HG02943 (cell line): Measurements from ENCODE around the gene MAP3K6.
"Not testable (repeated sequence)": the region's sequence is repeated elsewhere in the genome, so short reads cannot be mapped to it uniquely, and the experiment has no call there.

Experiments used
- ATAC-seq: cut with Tn5 transposase; IDR thresholded peaks from one replicate; pipeline ENCODE4 v1.9.1; 2021; ENCODE audit warnings: mild to moderate bottlenecking, low read depth, moderate library complexity; ENCODE audit not compliant: unreplicated experiment

MAP3K6 gene

GRCh38 chr1:27397110-27397509, 30.3 kb upstream of the MAP3K6 start:
- ATAC-seq, result no peak

- no peak for ATAC-seq
Observed at GRCh38 chr1:27395441-27396195, 28.9 kb upstream of the MAP3K6 start.

GRCh38 chr1:27394925-27395324, 28.2 kb upstream of the MAP3K6 start:
- ATAC-seq, result no peak

- ATAC-seq, result no peak
Observed at GRCh38 chr1:27394282-27394658, 27.5 kb upstream of the MAP3K6 start.

GRCh38 chr1:27393641-27394281, 27.0 kb upstream of the MAP3K6 start:
- ATAC-seq, result no peak

GRCh38 chr1:27392778-27393635, 26.2 kb upstream of the MAP3K6 start:
- ATAC-seq, result no peak

- ATAC-seq, result no peak
Observed at GRCh38 chr1:27392096-27392777, 25.5 kb upstream of the MAP3K6 start, which contains the start of gene GPR3. GPR3 (plus strand) TSS chr1:27392622; CDS start chr1:27393799, 1,177 bp downstream.

- ATAC-seq, result no peak
Observed at GRCh38 chr1:27391511-27392095, 24.8 kb upstream of the MAP3K6 start.

GRCh38 chr1:27388337-27389005, 21.7 kb upstream of the MAP3K6 start:
- no peak for ATAC-seq

GRCh38 chr1:27384797-27385196, 18.0 kb upstream of the MAP3K6 start:
- ATAC-seq, result not testable (repeated sequence)

GRCh38 chr1:27383661-27384060, 16.9 kb upstream of the MAP3K6 start:
- no peak for ATAC-seq

- ATAC-seq, result no peak
Observed at GRCh38 chr1:27383039-27383605, 16.4 kb upstream of the MAP3K6 start, which contains the start of gene CD164L2. CD164L2 (minus strand) TSS chr1:27383333; CDS start chr1:27383239, 94 bp downstream.

GRCh38 chr1:27381969-27382762, 15.4 kb upstream of the MAP3K6 start:
- no peak for ATAC-seq

- ATAC-seq, result no peak
Observed at GRCh38 chr1:27380766-27381733, 14.3 kb upstream of the MAP3K6 start.

GRCh38 chr1:27380224-27380623, 13.5 kb upstream of the MAP3K6 start:
- ATAC-seq, result no peak

- no peak for ATAC-seq
Observed at GRCh38 chr1:27379564-27380122, 12.9 kb upstream of the MAP3K6 start.
